Measurements from ENCODE around the gene RRP1.
A peak's percentile ranks its signal among the peaks of the same experiment; 100 is the strongest.

The RRP1 gene

GRCh38 chr21:43806017-43806710 lies 16.8 kb downstream of the RRP1 start:
- H3K27me3 ChIP-seq (ENCODE audit: low read length), result no peaks in the 10 kb centered on the region
- H3K9me3 ChIP-seq (ENCODE audit: insufficient read depth, low read length), result no peaks in the 10 kb centered on the region
- H3K4me3 ChIP-seq (ENCODE audit: insufficient read depth, low read length, poor library complexity, severe bottlenecking), result no peak overlapping the region
- peak overlapping the region; percentile 53 for H3K4me2 ChIP-seq (ENCODE audit: low read depth, low read length, poor library complexity, severe bottlenecking)
- peaks cover 8% of the 10 kb centered on the region for H3F3A ChIP-seq (ENCODE audit: insufficient read depth)
- no peaks in the 10 kb centered on the region for H3K79me2 ChIP-seq (ENCODE audit: insufficient read depth, low read length)
- no peaks in the 10 kb centered on the region for H3K9me2 ChIP-seq (replicated peaks; ENCODE audit: insufficient read depth, low read length)
- H3K36me3 ChIP-seq (ENCODE audit: low read length), result no peaks in the 10 kb centered on the region
- TF ChIP-seq EZH2phosphoT487 (conservative IDR thresholded peaks at IDR 0.05; ENCODE audit: low read length), result no peak
- TF ChIP-seq, protein P1, sequence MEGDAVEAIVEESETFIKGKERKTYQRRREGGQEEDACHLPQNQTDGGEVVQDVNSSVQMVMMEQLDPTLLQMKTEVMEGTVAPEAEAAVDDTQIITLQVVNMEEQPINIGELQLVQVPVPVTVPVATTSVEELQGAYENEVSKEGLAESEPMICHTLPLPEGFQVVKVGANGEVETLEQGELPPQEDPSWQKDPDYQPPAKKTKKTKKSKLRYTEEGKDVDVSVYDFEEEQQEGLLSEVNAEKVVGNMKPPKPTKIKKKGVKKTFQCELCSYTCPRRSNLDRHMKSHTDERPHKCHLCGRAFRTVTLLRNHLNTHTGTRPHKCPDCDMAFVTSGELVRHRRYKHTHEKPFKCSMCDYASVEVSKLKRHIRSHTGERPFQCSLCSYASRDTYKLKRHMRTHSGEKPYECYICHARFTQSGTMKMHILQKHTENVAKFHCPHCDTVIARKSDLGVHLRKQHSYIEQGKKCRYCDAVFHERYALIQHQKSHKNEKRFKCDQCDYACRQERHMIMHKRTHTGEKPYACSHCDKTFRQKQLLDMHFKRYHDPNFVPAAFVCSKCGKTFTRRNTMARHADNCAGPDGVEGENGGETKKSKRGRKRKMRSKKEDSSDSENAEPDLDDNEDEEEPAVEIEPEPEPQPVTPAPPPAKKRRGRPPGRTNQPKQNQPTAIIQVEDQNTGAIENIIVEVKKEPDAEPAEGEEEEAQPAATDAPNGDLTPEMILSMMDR (IDR thresholded peaks at IDR 0.05; ENCODE audit: insufficient read depth, low read length, poor library complexity, severe bottlenecking), result no peak
- no peaks in the 10 kb centered on the region for H4K20me1 ChIP-seq (ENCODE audit: low read depth, low read length)
- peak overlapping the region; percentile 17 for H3K9ac ChIP-seq (ENCODE audit: low read length)
- H3K27ac ChIP-seq (ENCODE audit: low read depth, low read length), result peak overlapping the region; percentile 86
- H2AFZ ChIP-seq (ENCODE audit: low read depth, low read length, severe bottlenecking), result no peak overlapping the region

- Histone ChIP-seq H4K20me1 (ENCODE audit: low read depth, low read length) (no peaks in the 10 kb centered on the region), H3K27me3 (ENCODE audit: low read length) (no peaks in the 10 kb centered on the region), H3K9me2 (replicated peaks; ENCODE audit: insufficient read depth, low read length) (no peaks in the 10 kb centered on the region), H3F3A (ENCODE audit: insufficient read depth) (peaks cover 8% of the 10 kb centered on the region), H3K9me3 (ENCODE audit: insufficient read depth, low read length) (no peaks in the 10 kb centered on the region), H3K27ac (ENCODE audit: low read depth, low read length) (no peak overlapping the region), H3K36me3 (ENCODE audit: low read length) (no peaks in the 10 kb centered on the region), H3K4me3 (ENCODE audit: insufficient read depth, low read length, poor library complexity, severe bottlenecking) (no peak overlapping the region), H3K79me2 (ENCODE audit: insufficient read depth, low read length) (no peaks in the 10 kb centered on the region), H3K9ac (ENCODE audit: low read length) (no peak overlapping the region), H3K4me2 (ENCODE audit: low read depth, low read length, poor library complexity, severe bottlenecking) (no peak overlapping the region), H2AFZ (ENCODE audit: low read depth, low read length, severe bottlenecking) (no peak overlapping the region)
- TF ChIP-seq, protein P1 (IDR thresholded peaks at IDR 0.05; ENCODE audit: insufficient read depth, low read length, poor library complexity, severe bottlenecking), result no peak
Measured at GRCh38 chr21:43808367-43808766, 19.0 kb downstream of the RRP1 start.

DNA sequence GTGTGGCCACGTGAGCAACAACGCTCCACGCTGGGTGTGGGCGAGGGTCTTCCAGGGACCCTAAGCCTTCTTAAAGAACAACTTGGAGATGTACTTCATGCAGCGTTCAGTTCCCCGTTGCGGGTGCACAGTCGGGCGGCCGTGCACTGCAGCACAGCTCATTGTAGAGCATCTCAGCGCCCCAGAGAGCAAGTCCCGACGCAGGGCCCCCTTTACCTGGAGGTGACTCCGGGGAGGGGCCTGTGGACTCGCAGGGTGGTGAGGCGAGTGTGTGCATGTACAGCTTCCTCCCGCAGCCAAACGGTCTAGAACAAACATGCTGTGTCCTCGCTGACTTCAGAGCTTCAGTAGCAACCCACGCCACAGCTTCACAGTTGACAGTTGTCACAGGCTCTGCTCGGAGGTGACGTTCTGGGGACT lies 19.5 kb downstream of the RRP1 start:
- Histone ChIP-seq H4K20me1 (ENCODE audit: low read depth, low read length) (no peaks in the 10 kb centered on the region), H2AFZ (ENCODE audit: low read depth, low read length, severe bottlenecking) (no peak overlapping the region), H3K27ac (ENCODE audit: low read depth, low read length) (no peak overlapping the region), H3K9me3 (ENCODE audit: insufficient read depth, low read length) (no peaks in the 10 kb centered on the region), H3K36me3 (ENCODE audit: low read length) (no peaks in the 10 kb centered on the region), H3K9ac (ENCODE audit: low read length) (no peak overlapping the region), H3K79me2 (ENCODE audit: insufficient read depth, low read length) (no peaks in the 10 kb centered on the region), H3K4me3 (ENCODE audit: insufficient read depth, low read length, poor library complexity, severe bottlenecking) (no peak overlapping the region), H3K9me2 (replicated peaks; ENCODE audit: insufficient read depth, low read length) (no peaks in the 10 kb centered on the region), H3K4me2 (ENCODE audit: low read depth, low read length, poor library complexity, severe bottlenecking) (no peak overlapping the region), H3K27me3 (ENCODE audit: low read length) (no peaks in the 10 kb centered on the region), H3F3A (ENCODE audit: insufficient read depth) (peaks cover 8% of the 10 kb centered on the region)
- TF ChIP-seq, protein P1 (IDR thresholded peaks at IDR 0.05; ENCODE audit: insufficient read depth, low read length, poor library complexity, severe bottlenecking), result no peak
- no peak for TF ChIP-seq EZH2phosphoT487 (conservative IDR thresholded peaks at IDR 0.05; ENCODE audit: low read length)
